NCI-H2196 (cell line): Measurements from ENCODE around the gene CMKLR1.

Source experiments
- DNase-seq: peaks from one replicate; lab custom pipeline; 2025; ENCODE audit not compliant: unreplicated experiment; lab: John Stamatoyannopoulos, UW

Gene CMKLR1

GRCh38 chr12:108269224-108269623 lies 69.9 kb downstream of the CMKLR1 start:
- DNase-seq = no peak

- DNase-seq = no peak
Measured at GRCh38 chr12:108268397-108268796, 70.7 kb downstream of the CMKLR1 start.

DNA sequence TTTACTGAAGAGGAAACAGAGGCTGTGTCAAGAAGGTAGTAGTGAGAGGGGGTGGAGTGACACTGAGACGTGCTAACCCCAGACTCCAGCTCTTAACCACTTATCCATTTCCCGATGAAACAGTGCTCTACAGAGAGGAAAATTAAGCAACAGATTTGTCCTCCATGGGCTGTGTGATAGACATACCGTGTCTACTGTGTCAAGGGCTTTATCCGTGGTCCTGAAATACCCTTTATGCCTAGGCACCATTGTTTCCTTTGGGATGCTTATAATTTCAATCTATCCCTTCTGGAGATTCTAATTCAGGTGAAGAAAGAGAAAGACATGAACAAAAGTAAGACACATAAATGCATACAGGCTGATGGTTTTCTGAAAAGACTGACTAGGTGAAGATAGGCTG lies 71.7 kb downstream of the CMKLR1 start:
- DNase-seq = no peak

DNA sequence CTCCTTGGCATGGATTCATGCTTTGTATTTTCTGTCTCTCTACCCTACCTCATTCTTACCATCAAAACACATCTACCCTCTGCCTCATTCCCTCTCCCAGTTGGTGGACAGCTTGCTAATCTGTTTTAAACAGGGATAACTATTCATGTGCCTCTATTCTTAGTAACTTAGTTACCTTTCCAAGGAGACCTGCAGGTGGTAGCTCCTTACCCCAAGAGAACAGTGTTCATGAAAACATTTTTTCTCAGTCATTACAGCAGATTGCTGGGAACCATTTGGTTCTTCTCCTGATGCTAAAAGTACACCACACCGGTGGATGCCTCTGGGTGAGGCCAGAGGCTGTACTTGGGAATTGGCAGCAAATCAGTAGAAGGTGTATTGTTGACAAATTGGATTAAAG lies 73.0 kb downstream of the CMKLR1 start:
- DNase-seq = no peak

- no peak for DNase-seq
Measured at GRCh38 chr12:108265505-108265904, 73.6 kb downstream of the CMKLR1 start.

DNA sequence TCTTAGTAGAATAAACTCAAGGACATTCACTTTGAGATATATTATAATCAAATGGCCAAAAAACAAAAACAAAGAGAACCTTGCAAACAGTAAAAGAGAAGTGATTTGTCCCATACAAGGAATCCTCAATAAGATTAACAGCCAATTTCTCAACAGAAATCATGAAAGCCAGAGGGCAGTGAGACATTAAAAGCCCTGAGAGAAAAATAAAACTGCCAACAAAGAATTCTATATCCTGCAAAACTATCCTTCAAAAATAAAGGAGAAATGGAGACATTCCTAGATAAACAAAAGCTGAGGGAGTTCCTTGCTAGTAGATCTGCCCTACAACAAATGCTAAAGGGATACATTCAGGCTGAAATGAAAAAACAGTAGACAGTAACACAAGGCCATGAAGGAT lies 78.1 kb downstream of the CMKLR1 start:
- no peak for DNase-seq

DNA sequence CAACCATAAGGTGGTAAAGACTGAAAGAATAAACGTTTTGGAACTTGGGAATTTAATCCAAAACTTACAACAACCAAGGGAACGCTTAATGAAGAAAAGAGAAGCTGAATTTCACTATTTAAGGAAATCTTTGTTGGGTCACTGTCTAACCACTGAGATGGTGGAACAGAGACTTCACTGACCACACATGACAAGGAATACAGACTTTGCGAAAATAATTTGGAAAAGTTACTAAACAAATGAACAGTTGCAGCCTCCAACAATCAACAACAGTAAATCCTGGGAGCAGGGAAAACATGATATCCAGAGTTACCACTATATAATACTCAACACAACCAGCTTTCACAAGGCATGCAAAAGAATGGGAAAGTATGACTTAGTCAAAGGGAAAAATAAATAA lies 79.1 kb downstream of the CMKLR1 start:
- no peak for DNase-seq

- DNase-seq = no peak
Measured at GRCh38 chr12:108257610-108258106, 81.5 kb downstream of the CMKLR1 start.

- DNase-seq = no peak
Measured at GRCh38 chr12:108257004-108257403, 82.1 kb downstream of the CMKLR1 start.

DNA sequence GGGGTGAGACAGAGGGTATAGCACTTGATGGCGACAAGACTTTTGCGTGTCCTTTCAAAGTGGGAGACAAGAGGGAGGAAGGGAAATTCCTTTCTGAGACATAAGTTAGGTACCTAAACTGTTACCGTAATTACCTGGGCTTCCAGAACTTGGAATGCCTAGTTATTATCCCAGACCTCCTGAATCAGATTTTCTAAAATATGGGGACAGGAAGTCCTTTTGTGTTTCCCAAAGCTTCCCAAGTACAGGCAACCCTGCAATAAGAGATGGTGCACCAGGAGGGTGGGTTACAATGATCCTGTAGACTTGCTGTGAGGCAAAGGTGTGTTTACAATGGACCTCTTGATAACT lies 83.9 kb downstream of the CMKLR1 start:
- no peak for DNase-seq

- no peak for DNase-seq
Measured at GRCh38 chr12:108254517-108255251, 84.4 kb downstream of the CMKLR1 start.

DNA sequence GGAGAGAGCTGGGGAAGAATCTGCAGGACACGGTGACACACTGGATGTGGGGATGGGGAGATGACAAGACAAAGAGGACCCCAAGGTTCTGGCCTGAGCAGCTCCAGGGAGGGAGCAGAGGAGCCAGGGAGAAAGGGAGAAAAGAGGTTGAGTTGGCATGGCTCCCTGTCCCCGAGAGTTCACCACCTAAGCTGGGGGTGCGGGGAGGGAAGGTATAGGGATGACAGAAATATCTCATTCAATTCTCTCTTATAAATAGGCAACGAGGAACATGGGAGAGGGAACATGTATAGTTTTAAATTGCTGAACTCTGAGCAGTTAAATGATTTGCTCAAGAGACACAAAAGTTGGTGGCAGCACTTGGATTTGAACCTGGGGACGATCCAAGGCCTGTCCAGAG lies 85.1 kb downstream of the CMKLR1 start:
- no peak for DNase-seq

GRCh38 chr12:108253540-108253939 lies 85.6 kb downstream of the CMKLR1 start:
- peak; percentile 33 for DNase-seq

GRCh38 chr12:108252523-108252922 lies 86.6 kb downstream of the CMKLR1 start:
- no peak for DNase-seq

- DNase-seq = no peak
Measured at GRCh38 chr12:108248011-108248410, 91.1 kb downstream of the CMKLR1 start.

- DNase-seq = no peak
Measured at GRCh38 chr12:108247130-108247529, 92.0 kb downstream of the CMKLR1 start.

DNA sequence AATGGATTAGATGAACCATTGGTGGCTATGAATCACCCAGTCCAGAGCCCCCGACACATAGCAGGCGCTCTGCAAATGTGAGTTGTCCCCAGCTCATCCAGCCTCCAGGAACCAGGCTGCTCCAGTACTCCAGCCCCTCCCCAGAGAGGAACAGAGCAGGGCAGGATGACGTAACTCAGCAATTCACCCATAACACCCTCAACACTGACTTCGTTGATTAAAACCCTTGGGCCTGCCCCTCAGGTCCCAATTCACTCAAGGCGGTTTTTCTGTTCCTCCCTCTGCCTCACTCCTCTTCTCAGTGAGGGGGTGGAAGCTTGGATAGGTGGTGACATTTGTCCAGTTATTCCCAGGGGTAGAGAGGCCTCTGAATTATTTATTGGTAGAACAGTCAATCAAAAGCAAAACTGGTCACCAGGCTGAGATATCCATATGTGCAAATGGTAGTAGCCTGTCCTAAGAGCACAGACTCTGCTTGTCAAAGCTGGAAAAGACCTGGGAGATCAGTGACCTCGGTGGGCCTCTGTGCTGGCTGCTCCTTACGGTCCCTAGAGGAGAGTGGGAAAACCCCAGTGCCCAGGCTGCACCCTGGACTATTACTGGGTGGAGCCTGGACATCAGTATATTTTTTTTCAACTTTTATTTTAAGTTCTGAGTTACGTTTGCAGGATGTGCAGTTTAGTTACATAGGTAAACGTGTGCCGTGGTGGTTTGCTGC lies 97.0 kb downstream of the CMKLR1 start:
- DNase-seq = no peak

DNA sequence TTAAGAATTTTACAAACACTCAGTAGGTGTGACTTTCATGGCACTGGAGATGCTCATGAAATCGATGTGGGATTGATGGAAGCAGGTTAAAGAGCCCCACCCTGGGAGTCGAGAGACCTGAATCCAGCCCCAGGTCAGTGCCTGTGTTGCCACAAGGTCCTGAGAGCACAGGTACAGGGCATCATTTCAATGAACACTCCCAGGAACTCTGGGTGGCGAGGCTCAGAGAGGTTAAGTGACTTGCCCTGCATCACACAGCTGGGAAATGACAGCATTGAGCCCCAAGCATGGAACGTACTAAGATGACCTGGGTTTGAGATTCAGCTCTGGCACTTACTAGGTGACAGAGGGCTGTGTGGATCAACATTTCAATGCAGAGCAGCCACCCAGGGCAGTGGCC lies 98.2 kb downstream of the CMKLR1 start:
- DNase-seq = no peak

- DNase-seq = no peak
Measured at GRCh38 chr12:108240027-108240785, 98.9 kb downstream of the CMKLR1 start.

DNA sequence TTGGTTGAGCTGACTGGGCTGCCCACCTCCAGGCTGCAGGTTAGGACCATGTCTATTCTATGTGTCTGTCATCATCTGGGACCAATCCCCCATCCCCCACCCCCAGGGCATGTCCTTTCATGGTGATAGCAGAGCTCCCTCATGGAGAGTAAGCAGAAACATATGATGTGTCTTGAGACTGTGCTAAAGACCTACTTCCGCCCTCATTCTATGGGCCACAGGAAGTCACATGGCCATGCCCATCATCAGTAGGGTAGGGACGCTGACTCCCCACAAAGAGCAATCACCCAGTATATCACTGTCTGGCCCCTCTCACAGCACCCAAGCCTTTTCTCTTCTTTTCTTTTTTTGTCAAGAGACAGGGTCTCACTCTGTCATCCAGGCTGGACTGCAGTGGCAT lies 99.7 kb downstream of the CMKLR1 start:
- DNase-seq = no peak

DNA sequence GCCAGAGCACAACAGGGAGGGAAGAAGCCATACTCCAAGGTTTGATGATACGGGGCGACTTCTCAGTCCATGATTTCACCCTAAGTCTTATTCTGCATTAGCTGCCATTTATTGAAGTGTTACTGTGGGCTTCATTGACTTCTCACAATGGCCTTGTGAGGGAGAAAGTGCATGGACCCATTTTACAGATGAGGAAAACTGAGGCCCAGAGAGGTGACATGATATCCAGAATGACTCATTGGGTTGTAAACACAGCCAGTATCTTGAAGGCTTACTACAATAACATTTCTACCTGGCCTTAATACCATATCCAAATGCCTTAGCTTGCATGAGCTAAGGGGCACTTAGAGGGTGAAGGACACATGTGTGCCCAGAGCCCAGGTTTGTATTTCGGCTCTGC lies 100.6 kb downstream of the CMKLR1 start:
- no peak for DNase-seq
